ENCODE results near the gene C9orf72. TPM values are rescaled to one million over a fixed set of nuclear protein-coding genes. Genes with fewer than 3 reads are reported as not detected.

C9orf72 gene
- polyA plus RNA-seq, 1 donor (not counting 4 experiments of a cell fraction or from before 2014, with no cell fraction given): 7.7 TPM

- peaks cover 55% of the 10 kb centered on the region for H3K79me2 ChIP-seq (ENCODE audit: control insufficient read depth, insufficient read depth, low read length)
- peak overlapping the region; percentile 91 for H3K4me2 ChIP-seq (ENCODE audit: control insufficient read depth, extremely low read depth, insufficient read depth, low read depth, low read length)
Measured at GRCh38 chr9:27499451-27499850, 73.8 kb downstream of the C9orf72 start.

GRCh38 chr9:27497883-27498417 lies 75.3 kb downstream of the C9orf72 start:
- H3K9me3 ChIP-seq (ENCODE audit: control insufficient read depth, low read depth, low read length): no peaks in the 10 kb centered on the region
- dilution Hi-C loops (cut with MboI; ENCODE audit: extremely low pct_ligation_motif_present, low sequenced_read_pairs): no loop called here
- H2AFZ ChIP-seq (ENCODE audit: control insufficient read depth, low read length): no peak overlapping the region
- DNase-seq (ENCODE audit: low read depth, low spot score) (no peak), FAIRE-seq (no peak)
- H3K4me1 ChIP-seq (ENCODE audit: control insufficient read depth, extremely low read depth, insufficient read depth, low read length): peaks cover 53% of the 10 kb centered on the region
- no peaks in the 10 kb centered on the region for H3K9me1 ChIP-seq (ENCODE audit: control insufficient read depth, extremely low read depth, insufficient read depth, low read length)
- H3K4me2 ChIP-seq (ENCODE audit: control insufficient read depth, extremely low read depth, insufficient read depth, low read depth, low read length): no peak overlapping the region
- H3K27me3 ChIP-seq (ENCODE audit: control insufficient read depth, extremely low read depth, insufficient read depth, low read length): no peaks in the 10 kb centered on the region
- peaks cover 42% of the 10 kb centered on the region for H3K79me2 ChIP-seq (ENCODE audit: control insufficient read depth, insufficient read depth, low read length)
- no peak overlapping the region for H3K4me3 ChIP-seq (ENCODE audit: control insufficient read depth in 2 of 3, extremely low read depth in 1 of 3, insufficient read depth in 2 of 3, low read depth in 1 of 3, low read length in 3 of 3)
- no peaks in the 10 kb centered on the region for H4K20me1 ChIP-seq (ENCODE audit: control insufficient read depth, extremely low read depth, insufficient read depth, low read length)
- TF ChIP-seq, protein P1, sequence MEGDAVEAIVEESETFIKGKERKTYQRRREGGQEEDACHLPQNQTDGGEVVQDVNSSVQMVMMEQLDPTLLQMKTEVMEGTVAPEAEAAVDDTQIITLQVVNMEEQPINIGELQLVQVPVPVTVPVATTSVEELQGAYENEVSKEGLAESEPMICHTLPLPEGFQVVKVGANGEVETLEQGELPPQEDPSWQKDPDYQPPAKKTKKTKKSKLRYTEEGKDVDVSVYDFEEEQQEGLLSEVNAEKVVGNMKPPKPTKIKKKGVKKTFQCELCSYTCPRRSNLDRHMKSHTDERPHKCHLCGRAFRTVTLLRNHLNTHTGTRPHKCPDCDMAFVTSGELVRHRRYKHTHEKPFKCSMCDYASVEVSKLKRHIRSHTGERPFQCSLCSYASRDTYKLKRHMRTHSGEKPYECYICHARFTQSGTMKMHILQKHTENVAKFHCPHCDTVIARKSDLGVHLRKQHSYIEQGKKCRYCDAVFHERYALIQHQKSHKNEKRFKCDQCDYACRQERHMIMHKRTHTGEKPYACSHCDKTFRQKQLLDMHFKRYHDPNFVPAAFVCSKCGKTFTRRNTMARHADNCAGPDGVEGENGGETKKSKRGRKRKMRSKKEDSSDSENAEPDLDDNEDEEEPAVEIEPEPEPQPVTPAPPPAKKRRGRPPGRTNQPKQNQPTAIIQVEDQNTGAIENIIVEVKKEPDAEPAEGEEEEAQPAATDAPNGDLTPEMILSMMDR (optimal IDR thresholded peaks at IDR 0.05 in 1 of 3, IDR thresholded peaks at IDR 0.05 in 1 of 3, conservative IDR thresholded peaks at IDR 0.05 in 1 of 3; ENCODE audit: extremely low read depth in 1 of 3, insufficient read depth in 2 of 3, low read length in 3 of 3): no peak
- TF ChIP-seq EZH2 (IDR thresholded peaks at IDR 0.05; ENCODE audit: low read length): no peak
- peaks cover 0 to under 1% of the 10 kb centered on the region in 2 experiments for H3K36me3 ChIP-seq (ENCODE audit: control insufficient read depth in 2 of 2, extremely low read depth in 1 of 2, insufficient read depth in 2 of 2, low read length in 2 of 2)
- no peak overlapping the region for H3K9ac ChIP-seq (ENCODE audit: control insufficient read depth, extremely low read depth, insufficient read depth, low read length)
- H3K27ac ChIP-seq (ENCODE audit: control insufficient read depth, insufficient read depth, low read length): peak overlapping the region; percentile 90

More at GRCh38 chr9:27499451-27499850, 73.8 kb downstream of the C9orf72 start:
- FAIRE-seq (peak; percentile 93), DNase-seq (ENCODE audit: low read depth, low spot score) (peak; percentile 64)
- Histone ChIP-seq H3K4me3 (ENCODE audit: control insufficient read depth in 2 of 3, extremely low read depth in 1 of 3, insufficient read depth in 2 of 3, low read depth in 1 of 3, low read length in 3 of 3) (peak overlapping the region in 2 of 3 experiments; percentile 19 to 55), H3K27ac (ENCODE audit: control insufficient read depth, insufficient read depth, low read length) (peak overlapping the region; percentile 90), H3K36me3 (ENCODE audit: control insufficient read depth in 2 of 2, extremely low read depth in 1 of 2, insufficient read depth in 2 of 2, low read length in 2 of 2) (peaks cover 0 to 5% of the 10 kb centered on the region in 2 experiments), H3K4me1 (ENCODE audit: control insufficient read depth, extremely low read depth, insufficient read depth, low read length) (peaks cover 53% of the 10 kb centered on the region), H3K9me3 (ENCODE audit: control insufficient read depth, low read depth, low read length) (no peaks in the 10 kb centered on the region), H3K27me3 (ENCODE audit: control insufficient read depth, extremely low read depth, insufficient read depth, low read length) (no peaks in the 10 kb centered on the region), H4K20me1 (ENCODE audit: control insufficient read depth, extremely low read depth, insufficient read depth, low read length) (no peaks in the 10 kb centered on the region), H3K9ac (ENCODE audit: control insufficient read depth, extremely low read depth, insufficient read depth, low read length) (peak overlapping the region; percentile 55), H2AFZ (ENCODE audit: control insufficient read depth, low read length) (no peak overlapping the region), H3K9me1 (ENCODE audit: control insufficient read depth, extremely low read depth, insufficient read depth, low read length) (no peaks in the 10 kb centered on the region)
- no peak for TF ChIP-seq EZH2 (IDR thresholded peaks at IDR 0.05; ENCODE audit: low read length)
- TF ChIP-seq, protein P1 (optimal IDR thresholded peaks at IDR 0.05 in 1 of 3, IDR thresholded peaks at IDR 0.05 in 1 of 3, conservative IDR thresholded peaks at IDR 0.05 in 1 of 3; ENCODE audit: extremely low read depth in 1 of 3, insufficient read depth in 2 of 3, low read length in 3 of 3): no peak
- dilution Hi-C loops (cut with MboI; ENCODE audit: extremely low pct_ligation_motif_present, low sequenced_read_pairs): no loop called here

Other genes with a start within 250 kb of the C9orf72 start
- 20.6 to 32.7 TPM (median 29.2 TPM) in 3 replicates for gene IFNK, start 49.2 kb downstream of the C9orf72 start, polyA plus RNA-seq
- gene MOB3B, start 43.7 kb downstream of the C9orf72 start, polyA plus RNA-seq: 32.6 to 40.8 TPM (median 35.3 TPM) in 3 replicates